HG02798 (cell line): ENCODE results near the gene ARSA.

Experiments
- ATAC-seq: cut with Tn5 transposase; IDR thresholded peaks from one replicate; pipeline ENCODE4 v1.9.1; 2021; ENCODE audit warnings: mild to moderate bottlenecking; ENCODE audit not compliant: unreplicated experiment, poor library complexity

The ARSA gene

GRCh38 chr22:50582493-50583293 is 45.3 kb downstream of the ARSA start, which contains the start of gene CHKB:
TSS of gene CHKB (minus strand) at chr22:50582849. CDS start at chr22:50582781, 68 bp downstream.
- peak; percentile 94 for ATAC-seq

DNA sequence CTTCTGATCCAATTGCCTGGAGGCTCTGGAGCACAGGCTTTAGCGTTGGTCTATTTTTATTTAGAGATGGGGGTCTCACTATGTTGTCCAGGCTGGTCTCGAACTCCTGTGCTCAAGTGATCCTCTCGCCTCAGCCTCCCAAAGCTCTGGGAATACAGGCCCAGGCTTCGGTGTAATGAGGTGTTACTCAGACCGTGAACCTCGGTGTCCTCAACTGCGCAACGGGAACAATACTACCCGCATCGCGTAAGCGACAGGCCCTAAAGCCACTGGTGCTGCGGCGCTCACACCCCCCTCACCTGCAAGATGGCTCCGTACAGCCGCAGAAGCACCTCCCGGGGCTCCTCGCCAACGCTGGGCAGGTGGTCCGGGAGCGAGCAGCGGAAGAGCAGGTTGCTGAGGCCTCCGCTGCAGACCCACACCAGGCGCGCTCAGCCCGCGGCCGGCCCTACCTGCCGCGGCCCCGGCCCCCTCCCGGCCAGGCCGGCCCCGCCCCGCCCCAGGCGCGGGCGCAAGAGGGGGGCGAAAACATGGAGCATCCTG is 45.9 kb downstream of the ARSA start:
- no peak for ATAC-seq

- ATAC-seq: no peak
Observed at GRCh38 chr22:50581031-50581949, 46.7 kb downstream of the ARSA start.

DNA sequence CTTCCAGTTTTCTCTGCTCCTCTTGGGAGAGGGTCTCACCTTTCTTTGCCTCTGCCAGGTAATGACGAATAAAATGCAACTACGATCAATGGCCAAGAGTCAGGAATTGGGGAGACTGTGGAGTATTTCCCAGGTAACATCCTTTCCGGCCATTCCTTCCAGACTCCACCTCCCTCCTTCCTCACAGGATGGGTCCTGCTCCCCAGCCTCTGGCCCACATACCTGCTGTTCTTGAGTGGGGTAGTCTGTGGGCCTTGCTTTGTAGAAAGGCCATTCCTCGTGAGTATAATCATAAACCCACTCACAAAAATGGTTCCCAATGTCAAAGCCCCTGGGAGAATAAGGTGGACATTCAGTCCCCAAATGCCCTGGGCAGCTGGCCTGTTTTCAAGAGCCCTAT is 48.2 kb downstream of the ARSA start:
- ATAC-seq: no peak

- ATAC-seq: no peak
Observed at GRCh38 chr22:50578776-50579310, 49.1 kb downstream of the ARSA start.

- ATAC-seq: no peak
Observed at GRCh38 chr22:50577987-50578775, 49.8 kb downstream of the ARSA start, which contains the start of gene CPT1B. TSS of gene CPT1B (minus strand) at chr22:50578427. CDS start at chr22:50577915, 512 bp downstream.

GRCh38 chr22:50577697-50577986 is 50.3 kb downstream of the ARSA start:
- no peak for ATAC-seq

GRCh38 chr22:50576806-50577696 is 50.9 kb downstream of the ARSA start:
- no peak for ATAC-seq

GRCh38 chr22:50576070-50576469 is 51.9 kb downstream of the ARSA start:
- ATAC-seq: no peak

DNA sequence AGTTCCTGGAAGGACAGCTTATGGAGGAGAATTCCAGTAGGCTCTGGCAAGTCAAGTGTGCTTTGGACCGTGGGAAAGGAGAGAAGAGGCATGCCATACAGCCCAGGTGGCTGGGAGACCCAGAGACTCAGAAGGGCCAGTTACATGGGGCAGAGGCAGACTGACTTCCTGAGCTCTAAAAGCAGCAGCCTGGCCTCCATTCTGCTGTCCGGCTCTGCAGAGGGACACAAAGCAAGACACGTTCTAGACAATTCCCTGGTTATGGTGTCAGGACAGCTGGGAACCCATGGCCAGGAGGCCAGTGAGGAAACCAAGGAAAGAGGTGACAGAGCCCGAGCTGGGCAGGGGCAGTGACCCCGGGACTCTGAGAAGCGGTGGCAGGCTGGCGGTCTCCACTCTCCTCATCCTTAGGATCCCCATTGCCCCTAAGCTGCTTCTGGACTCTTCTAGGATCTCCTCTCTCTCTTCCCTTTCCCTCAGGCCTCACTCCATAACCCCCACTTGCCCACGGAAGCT is 52.5 kb downstream of the ARSA start:
- ATAC-seq: no peak
